ENCODE results near the gene ABLIM3.
"Not testable (repeated sequence)": the region's sequence is repeated elsewhere in the genome, so short reads cannot be mapped to it uniquely, and the experiment has no call there.

The ABLIM3 gene

DNA sequence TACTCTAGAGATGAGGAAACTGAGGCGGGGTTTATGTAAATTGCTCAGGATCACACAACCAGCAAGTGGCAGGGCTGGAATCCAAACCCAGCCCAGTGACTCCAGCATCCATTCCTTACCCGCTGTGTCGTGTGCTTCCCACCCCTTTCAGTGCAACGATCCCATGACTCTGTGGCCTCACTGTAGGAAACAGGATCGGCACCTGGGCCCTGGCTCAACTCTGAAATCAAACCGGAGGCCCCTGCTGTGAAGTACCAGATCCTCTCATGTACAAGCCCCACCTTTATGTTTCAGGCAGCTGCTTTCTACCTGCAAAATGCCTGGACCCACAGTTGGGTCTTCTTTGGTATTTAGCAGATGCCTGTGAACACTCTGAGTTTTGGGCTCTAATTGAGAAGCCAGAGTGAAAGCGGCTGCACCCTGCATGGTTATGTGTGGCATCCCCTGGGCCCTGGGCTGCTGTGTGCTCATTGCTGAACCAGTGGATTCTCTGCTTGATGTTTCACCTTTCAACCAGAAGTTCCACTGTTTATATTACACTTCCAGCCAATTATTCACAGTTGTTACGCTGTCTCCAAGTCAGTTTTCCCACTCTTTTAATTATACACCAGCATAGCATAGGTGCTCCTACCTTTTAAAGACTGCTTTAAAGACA, 36.7 kb downstream of the ABLIM3 start:
- DNase-seq (ENCODE audit: low read depth, low spot score) = no peak
- in situ Hi-C loops (cut with HindIII; ENCODE audit: low sequenced_read_pairs) = no loop called here
- H3K4me3 ChIP-seq (ENCODE audit: low read depth, low read length) = no peak overlapping the region
- TF ChIP-seq, protein P1, sequence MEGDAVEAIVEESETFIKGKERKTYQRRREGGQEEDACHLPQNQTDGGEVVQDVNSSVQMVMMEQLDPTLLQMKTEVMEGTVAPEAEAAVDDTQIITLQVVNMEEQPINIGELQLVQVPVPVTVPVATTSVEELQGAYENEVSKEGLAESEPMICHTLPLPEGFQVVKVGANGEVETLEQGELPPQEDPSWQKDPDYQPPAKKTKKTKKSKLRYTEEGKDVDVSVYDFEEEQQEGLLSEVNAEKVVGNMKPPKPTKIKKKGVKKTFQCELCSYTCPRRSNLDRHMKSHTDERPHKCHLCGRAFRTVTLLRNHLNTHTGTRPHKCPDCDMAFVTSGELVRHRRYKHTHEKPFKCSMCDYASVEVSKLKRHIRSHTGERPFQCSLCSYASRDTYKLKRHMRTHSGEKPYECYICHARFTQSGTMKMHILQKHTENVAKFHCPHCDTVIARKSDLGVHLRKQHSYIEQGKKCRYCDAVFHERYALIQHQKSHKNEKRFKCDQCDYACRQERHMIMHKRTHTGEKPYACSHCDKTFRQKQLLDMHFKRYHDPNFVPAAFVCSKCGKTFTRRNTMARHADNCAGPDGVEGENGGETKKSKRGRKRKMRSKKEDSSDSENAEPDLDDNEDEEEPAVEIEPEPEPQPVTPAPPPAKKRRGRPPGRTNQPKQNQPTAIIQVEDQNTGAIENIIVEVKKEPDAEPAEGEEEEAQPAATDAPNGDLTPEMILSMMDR (IDR thresholded peaks at IDR 0.05; ENCODE audit: low read depth, low read length) = no peak

DNA sequence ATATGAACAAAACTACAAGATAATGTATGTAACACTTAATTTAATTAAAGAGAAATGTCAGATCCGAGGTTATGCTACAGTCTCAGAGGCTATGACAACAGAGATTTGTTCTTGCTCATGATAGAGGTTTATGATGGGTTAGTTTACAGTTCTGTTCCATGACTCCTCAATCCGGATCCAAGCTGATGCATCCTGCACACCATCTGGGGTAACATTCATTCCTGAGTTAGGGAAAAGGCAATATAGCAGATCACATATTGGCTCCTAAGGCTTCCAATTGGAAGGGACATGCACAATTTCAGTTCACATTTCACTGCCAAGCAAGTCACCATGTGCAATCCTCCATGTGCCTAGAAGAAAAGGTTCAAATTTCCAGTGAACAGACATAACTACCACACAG, 40.4 kb downstream of the ABLIM3 start:
- in situ Hi-C loops (cut with HindIII; ENCODE audit: low sequenced_read_pairs) = no loop called here

GRCh38 chr5:149182241-149182640, 40.9 kb downstream of the ABLIM3 start:
- in situ Hi-C loops (cut with HindIII; ENCODE audit: low sequenced_read_pairs) = no loop called here
- no peak overlapping the region for H3K4me3 ChIP-seq (ENCODE audit: low read depth, low read length)
- TF ChIP-seq, protein P1 (IDR thresholded peaks at IDR 0.05; ENCODE audit: low read depth, low read length) = no peak
- DNase-seq (ENCODE audit: low read depth, low spot score) = no peak

More for the DNA sequence above, 40.4 kb downstream of the ABLIM3 start:
- DNase-seq (ENCODE audit: low read depth, low spot score) = no peak
- H3K4me3 ChIP-seq (ENCODE audit: low read depth, low read length) = no peak overlapping the region
- TF ChIP-seq, protein P1 (IDR thresholded peaks at IDR 0.05; ENCODE audit: low read depth, low read length) = no peak

DNA sequence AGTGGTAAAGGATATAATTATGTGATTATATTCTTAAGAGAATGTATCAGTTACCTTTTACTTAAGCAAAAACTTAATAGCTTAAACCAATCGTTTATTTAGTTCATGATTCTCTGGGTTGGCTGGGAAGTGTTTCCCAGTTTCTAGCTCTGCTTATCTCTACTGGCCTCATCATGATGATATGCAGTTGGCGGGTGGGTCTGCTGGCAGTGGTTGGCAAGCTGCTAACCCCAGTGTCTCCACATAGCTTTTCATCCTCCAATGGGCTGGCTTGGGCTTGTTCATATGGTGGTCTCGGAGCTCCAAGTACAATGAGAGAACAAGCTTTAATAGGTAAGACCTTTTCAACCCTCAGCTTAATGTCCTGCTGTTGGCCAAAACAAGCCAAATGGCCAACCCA, 43.8 kb downstream of the ABLIM3 start:
- in situ Hi-C loops (cut with HindIII; ENCODE audit: low sequenced_read_pairs) = no loop called here
- DNase-seq (ENCODE audit: low read depth, low spot score) = no peak

GRCh38 chr5:149186506-149186905, 45.2 kb downstream of the ABLIM3 start:
- in situ Hi-C loops (cut with HindIII; ENCODE audit: low sequenced_read_pairs) = no loop called here
- no peak for DNase-seq (ENCODE audit: low read depth, low spot score)

More for the DNA sequence above, 43.8 kb downstream of the ABLIM3 start:
- TF ChIP-seq, protein P1 (IDR thresholded peaks at IDR 0.05; ENCODE audit: low read depth, low read length) = no peak
- no peak overlapping the region for H3K4me3 ChIP-seq (ENCODE audit: low read depth, low read length)

GRCh38 chr5:149187617-149188016, 46.3 kb downstream of the ABLIM3 start:
- H3K4me3 ChIP-seq (ENCODE audit: low read depth, low read length); DNase-seq (ENCODE audit: low read depth, low spot score); in situ Hi-C loops (cut with HindIII; ENCODE audit: low sequenced_read_pairs): not testable (repeated sequence)

More at GRCh38 chr5:149186506-149186905, 45.2 kb downstream of the ABLIM3 start:
- TF ChIP-seq, protein P1 (IDR thresholded peaks at IDR 0.05; ENCODE audit: low read depth, low read length) = no peak
- H3K4me3 ChIP-seq (ENCODE audit: low read depth, low read length) = no peak overlapping the region

DNA sequence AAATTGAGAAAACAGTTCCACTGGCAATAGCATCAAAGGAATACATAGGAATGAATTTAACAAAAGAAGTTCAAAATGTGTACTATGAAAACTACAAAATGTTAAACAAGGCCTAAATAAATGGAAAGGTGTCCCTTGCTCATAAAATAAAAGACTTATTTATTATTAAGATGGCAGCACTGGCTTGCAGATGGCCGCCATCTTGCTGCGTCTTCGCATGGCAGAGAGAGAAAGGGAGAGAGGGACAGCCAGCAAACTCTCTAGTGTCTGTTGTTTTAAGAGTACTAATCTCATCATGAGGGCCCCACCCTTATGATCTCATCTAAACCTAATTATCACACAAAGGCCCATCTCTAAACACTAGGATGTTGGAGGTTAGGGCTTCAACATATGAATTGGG, 47.1 kb downstream of the ABLIM3 start:
- in situ Hi-C loops (cut with HindIII; ENCODE audit: low sequenced_read_pairs) = no loop called here
- TF ChIP-seq, protein P1 (IDR thresholded peaks at IDR 0.05; ENCODE audit: low read depth, low read length) = no peak
- DNase-seq (ENCODE audit: low read depth, low spot score) = no peak
- no peak overlapping the region for H3K4me3 ChIP-seq (ENCODE audit: low read depth, low read length)

Measured in astrocyte of the spinal cord (primary cell).